Fibroblast of mammary gland (primary cell): Measurements from ENCODE around the gene USP36.
A peak's percentile ranks its signal among the peaks of the same experiment; 100 is the strongest.

Source experiments
- DNase-seq: peaks from one replicate; pipeline ENCODE4 v3.0.0-alpha.2; 2010; ENCODE audit warnings: low read depth
- H3K4me3 ChIP-seq: 2 replicates; pipeline ENCODE4 v1.5.1; 2011; ENCODE audit warnings: low read depth, mild to moderate bottlenecking, low read length, moderate library complexity; ENCODE audit not compliant: control insufficient read depth
- CTCF ChIP-seq: conservative IDR thresholded peaks from 2 replicates; pipeline ENCODE4 v1.5.1; 2011; ENCODE audit warnings: low read depth, low read length, inconsistent platforms; ENCODE audit not compliant: control insufficient read depth, insufficient read depth

Gene USP36

DNA sequence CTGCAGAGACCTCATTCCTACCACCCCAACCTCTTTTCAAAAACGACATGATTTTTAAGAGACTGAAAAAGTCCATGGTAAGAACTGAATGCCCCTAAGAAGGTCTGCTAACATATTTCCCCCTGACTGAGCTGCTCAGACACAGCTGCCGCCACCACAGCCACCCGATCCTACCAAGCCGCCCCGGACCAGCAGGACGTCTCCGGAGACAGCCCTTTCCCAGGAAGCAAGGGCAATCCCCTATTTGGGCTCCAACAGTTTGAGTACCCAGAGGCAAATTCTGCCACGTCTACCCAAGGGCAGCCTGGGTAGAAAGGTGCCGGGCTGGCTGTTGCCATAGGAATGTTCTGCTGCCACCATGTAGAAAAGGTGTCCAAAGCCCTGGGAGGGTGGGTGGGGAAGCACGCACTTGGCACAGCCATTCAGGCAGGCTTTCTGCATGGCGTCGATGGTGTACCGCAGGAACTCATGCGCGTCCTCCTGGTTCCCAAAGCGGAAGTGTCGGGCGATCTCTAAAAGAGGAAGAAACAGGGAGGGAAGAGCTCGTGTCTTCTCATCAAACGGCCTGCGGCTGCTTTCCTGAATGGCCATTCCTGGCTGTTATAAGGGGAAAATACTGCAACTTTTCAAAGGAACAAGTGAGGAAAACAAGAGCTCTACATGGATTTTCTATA, 13.6 kb downstream of the USP36 start:
- no peak overlapping the region for H3K4me3 ChIP-seq

DNA sequence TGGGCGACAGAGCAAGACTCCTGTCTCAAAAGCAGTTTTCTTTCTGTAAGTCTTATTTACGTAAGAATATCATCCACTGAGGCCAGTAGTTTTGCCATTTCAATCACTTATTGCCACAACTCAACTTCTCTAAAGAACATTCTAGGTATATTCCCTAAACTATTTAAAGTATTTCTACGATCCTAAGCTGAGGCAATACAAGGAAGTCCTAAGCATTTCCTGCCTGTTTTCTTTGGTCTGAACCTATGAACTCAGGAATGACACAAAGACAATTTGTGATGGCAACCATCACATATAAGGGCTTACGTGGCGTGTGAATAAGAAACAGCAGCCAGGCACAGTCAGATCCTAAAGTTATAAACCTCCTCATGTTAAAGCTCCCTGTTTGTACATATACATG, 14.2 kb downstream of the USP36 start:
- H3K4me3 ChIP-seq: no peak overlapping the region
- DNase-seq: no peak
- no peak for TF ChIP-seq CTCF

More for the DNA sequence above, 13.6 kb downstream of the USP36 start:
- no peak for TF ChIP-seq CTCF
- DNase-seq: no peak

DNA sequence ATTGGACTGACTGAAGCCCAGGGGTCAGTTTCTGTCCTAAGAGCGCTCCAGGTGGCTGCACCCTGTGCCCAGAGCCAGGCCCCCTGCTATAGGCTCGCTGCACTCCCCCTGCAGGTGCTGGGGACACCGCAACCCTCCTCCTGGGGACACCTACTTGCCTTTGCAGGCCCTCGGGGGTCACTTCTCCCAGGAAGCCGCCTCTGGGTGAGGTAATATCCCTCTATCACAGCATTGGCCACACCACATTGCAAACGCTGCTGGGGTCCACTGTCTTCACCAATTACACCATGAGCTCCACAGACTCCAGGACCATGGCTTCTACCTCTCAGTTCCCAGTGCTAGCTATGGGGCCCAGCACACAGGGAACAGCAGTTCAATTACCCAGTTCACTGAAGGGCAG, 14.9 kb downstream of the USP36 start:
- H3K4me3 ChIP-seq: no peak overlapping the region
- no peak for DNase-seq
- no peak for TF ChIP-seq CTCF

DNA sequence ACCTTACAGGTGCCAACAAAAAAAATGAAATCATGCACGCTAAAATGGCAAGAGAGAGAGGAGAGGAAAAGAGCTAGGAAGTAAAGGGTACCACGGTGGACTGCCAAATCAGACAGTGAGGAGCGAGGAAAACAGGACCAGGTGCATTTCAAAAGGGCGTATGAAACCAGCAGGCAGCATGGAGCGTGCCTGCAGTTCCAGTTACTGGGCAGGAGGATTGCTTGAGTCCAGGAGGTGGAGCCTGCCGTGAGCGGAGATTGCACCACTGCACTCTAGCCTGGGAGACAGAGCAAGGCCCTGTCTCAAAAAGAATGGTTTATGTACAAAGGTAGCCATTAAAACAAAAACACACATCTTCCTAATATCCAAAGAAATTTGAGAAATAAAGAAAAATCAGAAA, 16.4 kb downstream of the USP36 start:
- TF ChIP-seq CTCF: no peak
- no peak for DNase-seq
- H3K4me3 ChIP-seq: no peak overlapping the region

DNA sequence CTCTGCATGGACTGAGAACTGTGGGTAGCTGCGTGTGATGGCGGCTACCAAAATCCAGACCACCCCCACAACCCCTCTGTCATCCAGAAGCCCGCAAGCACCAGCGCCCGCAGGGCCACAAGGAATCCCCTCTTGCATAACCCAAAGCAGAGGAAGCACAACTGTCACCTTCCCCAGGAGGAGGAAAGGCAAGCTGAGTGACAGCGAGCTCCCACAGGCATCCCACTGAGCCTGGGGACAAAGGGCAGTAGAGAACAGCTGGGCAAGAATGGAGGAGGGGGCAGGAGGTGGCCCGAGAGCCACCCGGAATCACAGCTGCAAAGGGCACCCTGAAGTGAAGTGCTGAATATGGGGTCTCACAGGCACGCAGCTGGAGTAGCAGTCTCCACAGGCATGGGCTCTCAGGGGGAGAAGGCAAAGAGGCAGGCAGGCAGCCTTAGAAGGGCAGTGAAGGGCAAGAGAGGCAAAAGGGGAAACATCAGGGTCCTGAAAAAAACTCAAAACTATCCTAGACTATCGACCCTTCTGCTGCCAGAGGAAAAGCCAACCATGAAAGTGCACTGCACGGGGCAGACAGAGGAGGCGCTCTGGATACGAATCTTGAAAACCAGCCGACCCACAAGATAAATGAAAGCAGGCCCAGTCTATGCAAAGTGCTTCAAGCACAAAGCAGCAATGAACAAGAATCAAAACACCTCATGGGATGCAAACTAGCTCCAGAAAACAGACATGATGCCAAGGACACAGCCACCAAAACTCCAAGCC, 17.1 kb downstream of the USP36 start:
- peak; percentile 25 for TF ChIP-seq CTCF
- no peak for DNase-seq
- H3K4me3 ChIP-seq: no peak overlapping the region

- peak; percentile 99 for DNase-seq
- H3K4me3 ChIP-seq: no peak overlapping the region
- TF ChIP-seq CTCF: no peak
Observed at GRCh38 chr17:78822552-78822951, 18.1 kb downstream of the USP36 start.
